Sigmoid colon (tissue), 7 donors: ENCODE data around the gene DPPA5. TPM values are rescaled to one million over a fixed set of nuclear protein-coding genes. Genes with fewer than 3 reads are reported as not detected.
A peak's percentile ranks its signal among the peaks of the same experiment; 100 is the strongest.
"Not testable (repeated sequence)": the region's sequence is repeated elsewhere in the genome, so short reads cannot be mapped to it uniquely, and the experiment has no call there.

Experiments used
- DNase-seq: peaks from one replicate; pipeline ENCODE4 v3.0.0-alpha.2; 2019
- H3K27ac ChIP-seq, 4 donors: fragments of 200-600 bp; sonication (generic); one replicate each; pipeline ENCODE4 v1.5.1; 2016 to 2019; ENCODE audit warnings: mild to moderate bottlenecking in 1 of 4
- H3K27me3 ChIP-seq, 3 donors: fragments of 200-600 bp; sonication (generic); one replicate each; pipeline ENCODE4 v1.5.1; 2019; ENCODE audit warnings: mild to moderate bottlenecking in 1 of 3
- H3K36me3 ChIP-seq, 4 donors: fragments of 200-600 bp; sonication (generic); one replicate each; pipeline ENCODE4 v1.5.1; 2016 to 2019
- H3K4me1 ChIP-seq, 4 donors: fragments of 200-600 bp; sonication (generic); one replicate each; pipeline ENCODE4 v1.5.1; 2017 to 2019
- H3K4me3 ChIP-seq, 4 donors: fragments of 200-600 bp; sonication (generic); one replicate each; pipeline ENCODE4 v1.5.1; 2017 to 2019; ENCODE audit warnings: mild to moderate bottlenecking in 2 of 4, moderate library complexity in 1 of 4
- H3K9me3 ChIP-seq, 4 donors: fragments of 200-600 bp in 3 of 4; sonication (generic) in 3 of 4; one replicate each; pipeline versions ENCODE4 v1.5.1 to v1.6.1; 2013 to 2019
- CTCF ChIP-seq, 4 experiments: fragments of 450-650 bp in 3 of 4; fragments of 200-600 bp in 1 of 4; IDR thresholded peaks; one replicate each; pipeline ENCODE4 v1.5.1; 2016 to 2019; ENCODE audit warnings: antibody characterized with exemption in 4 of 4, mild to moderate bottlenecking in 3 of 4, moderate library complexity in 2 of 4
- EP300 ChIP-seq, 4 donors: sonication (generic); formaldehyde crosslinking; IDR thresholded peaks; one replicate each; pipeline ENCODE4 v1.6.1; 2017; ENCODE audit warnings: antibody characterized with exemption in 4 of 4
- POLR2A ChIP-seq, 2 donors: fragments of 450-650 bp; IDR thresholded peaks; one replicate each; pipeline ENCODE4 v1.6.1; 2016; ENCODE audit warnings: antibody characterized with exemption in 2 of 2, mild to moderate bottlenecking in 2 of 2, moderate library complexity in 2 of 2
- POLR2AphosphoS5 ChIP-seq, 4 donors: sonication (generic); formaldehyde crosslinking; IDR thresholded peaks; one replicate each; pipeline ENCODE4 v1.6.1; 2017; ENCODE audit warnings: antibody characterized with exemption in 4 of 4
- WGBS, 2 donors: extraction: QIAGEN DNeasy Blood & Tissue Kit; methylation state at CpG; one replicate each; pipeline ENCODE4 v1.1.7; 2013; 5-methylcytosine and 5-hydroxymethylcytosine counted together
- intact Hi-C: fragments of 100-400 bp; cut with DNase I; formaldehyde crosslinking; loops from one replicate; pipeline ENCODE4 v1.15.1; 2023
- polyA plus RNA-seq, 3 donors: library from polyadenylated mRNA; stranded (reverse); fragments of 200-250 nt; gene quantifications; one replicate each; pipeline ENCODE4 v1.2.3, GENCODE V29; 2013
- total RNA-seq, 4 donors: library from RNA; depleted of rRNA; stranded (reverse); fragments of >200 nt; gene quantifications; one replicate each; pipeline ENCODE4 v1.1.0, GENCODE V29; 2016
- donor health status: healthy with polysubstance abuse.
- donor health status: Bipolar disorder and iron deficiency.
- donor health status: healthy.

Gene DPPA5
- total and polyA plus RNA-seq, 7 donors: not detected

- WGBS, 2 donors: 94% methylated on average over 3 of the region's 3 CpGs
- H3K4me1 ChIP-seq: peaks cover 0 to 11% (median 2%) of the 10 kb centered on the region in 4 donors
- H3K36me3 ChIP-seq: no peaks in the 10 kb centered on the region
- H3K27me3 ChIP-seq: no peaks in the 10 kb centered on the region
- DNase-seq: no peak
- H3K9me3 ChIP-seq: no peaks in the 10 kb centered on the region
- no peak overlapping the region for H3K27ac ChIP-seq
- intact Hi-C loops: no loop called here
- no peak overlapping the region for H3K4me3 ChIP-seq
- no peak for TF ChIP-seq POLR2AphosphoS5 (IDR thresholded peaks at IDR 0.05)
- no peak for TF ChIP-seq POLR2A (IDR thresholded peaks at IDR 0.05)
- no peak for TF ChIP-seq CTCF (IDR thresholded peaks at IDR 0.05)
- TF ChIP-seq EP300 (IDR thresholded peaks at IDR 0.05): no peak
These were observed 39.2 kb upstream of the DPPA5 start for GRCh38 chr6:73393278-73393677.

- H3K4me1 ChIP-seq: peaks cover 0 to 11% (median 2%) of the 10 kb centered on the region in 4 donors
- H3K27me3 ChIP-seq, DNase-seq, H3K27ac ChIP-seq, H3K36me3 ChIP-seq, H3K4me3 ChIP-seq, H3K9me3 ChIP-seq, intact Hi-C loops: not testable (repeated sequence)
- 68 to 89% methylated on average over 4 of the region's 4 CpGs for WGBS, 2 donors
These were observed 38.1 kb upstream of the DPPA5 start for GRCh38 chr6:73392188-73392587.

GRCh38 chr6:73391675-73392074, 37.6 kb upstream of the DPPA5 start:
- H3K4me1 ChIP-seq: peaks cover 0 to 11% (median 2%) of the 10 kb centered on the region in 4 donors
- H3K4me3 ChIP-seq: no peak overlapping the region
- TF ChIP-seq EP300 (IDR thresholded peaks at IDR 0.05) (no peak), CTCF (IDR thresholded peaks at IDR 0.05) (no peak), POLR2AphosphoS5 (IDR thresholded peaks at IDR 0.05) (no peak), POLR2A (IDR thresholded peaks at IDR 0.05) (no peak)
- intact Hi-C loops: no loop called here
- H3K27me3 ChIP-seq: no peaks in the 10 kb centered on the region
- H3K27ac ChIP-seq: no peak overlapping the region
- 69 to 81% methylated on average over 2 of the region's 2 CpGs for WGBS, 2 donors
- no peak for DNase-seq
- no peaks in the 10 kb centered on the region for H3K9me3 ChIP-seq
- H3K36me3 ChIP-seq: no peaks in the 10 kb centered on the region

GRCh38 chr6:73389854-73390253, 35.8 kb upstream of the DPPA5 start:
- peaks cover 0 to 11% (median 2%) of the 10 kb centered on the region in 4 donors for H3K4me1 ChIP-seq
- 71 to 85% methylated on average over 10 of the region's 10 CpGs for WGBS, 2 donors
- no peaks in the 10 kb centered on the region for H3K36me3 ChIP-seq
- H3K9me3 ChIP-seq: no peaks in the 10 kb centered on the region
- no peak overlapping the region for H3K27ac ChIP-seq
- no peaks in the 10 kb centered on the region for H3K27me3 ChIP-seq
- intact Hi-C loops: no loop called here
- H3K4me3 ChIP-seq: no peak overlapping the region
- TF ChIP-seq POLR2A (IDR thresholded peaks at IDR 0.05): no peak
- TF ChIP-seq EP300 (IDR thresholded peaks at IDR 0.05): no peak
- TF ChIP-seq POLR2AphosphoS5 (IDR thresholded peaks at IDR 0.05): no peak
- TF ChIP-seq CTCF (IDR thresholded peaks at IDR 0.05): no peak
- DNase-seq: no peak

- Histone ChIP-seq H3K27me3 (no peaks in the 10 kb centered on the region), H3K36me3 (no peaks in the 10 kb centered on the region), H3K4me3 (peak overlapping the region; percentile 9 to 53 (median 44)), H3K27ac (peak overlapping the region in 2 of 4 donors; percentile 20 to 41), H3K9me3 (no peaks in the 10 kb centered on the region), H3K4me1 (peaks cover 0 to 11% (median 2%) of the 10 kb centered on the region in 4 donors)
- TF ChIP-seq POLR2A (IDR thresholded peaks at IDR 0.05): no peak
- TF ChIP-seq CTCF (IDR thresholded peaks at IDR 0.05): peak in 2 of 4 experiments; percentile 25 to 54
- peak; percentile 67 for DNase-seq
- intact Hi-C loops: no loop called here
- 1 to 2% methylated on average over 38 of the region's 38 CpGs for WGBS, 2 donors
These were observed 34.9 kb upstream of the DPPA5 start for GRCh38 chr6:73388800-73389512.
